ENCODE results near the gene NLRC5.
"Not testable (repeated sequence)": the region's sequence is repeated elsewhere in the genome, so short reads cannot be mapped to it uniquely, and the experiment has no call there.

NLRC5 gene

GRCh38 chr16:57000271-57001025 lies 11.1 kb downstream of the NLRC5 start:
- DNase-seq (ENCODE audit: low spot score): no peak

GRCh38 chr16:57001026-57001679 lies 11.8 kb downstream of the NLRC5 start:
- no peak for DNase-seq (ENCODE audit: low spot score)

GRCh38 chr16:57003439-57004386 lies 14.4 kb downstream of the NLRC5 start:
- no peak for DNase-seq (ENCODE audit: low spot score)

DNA sequence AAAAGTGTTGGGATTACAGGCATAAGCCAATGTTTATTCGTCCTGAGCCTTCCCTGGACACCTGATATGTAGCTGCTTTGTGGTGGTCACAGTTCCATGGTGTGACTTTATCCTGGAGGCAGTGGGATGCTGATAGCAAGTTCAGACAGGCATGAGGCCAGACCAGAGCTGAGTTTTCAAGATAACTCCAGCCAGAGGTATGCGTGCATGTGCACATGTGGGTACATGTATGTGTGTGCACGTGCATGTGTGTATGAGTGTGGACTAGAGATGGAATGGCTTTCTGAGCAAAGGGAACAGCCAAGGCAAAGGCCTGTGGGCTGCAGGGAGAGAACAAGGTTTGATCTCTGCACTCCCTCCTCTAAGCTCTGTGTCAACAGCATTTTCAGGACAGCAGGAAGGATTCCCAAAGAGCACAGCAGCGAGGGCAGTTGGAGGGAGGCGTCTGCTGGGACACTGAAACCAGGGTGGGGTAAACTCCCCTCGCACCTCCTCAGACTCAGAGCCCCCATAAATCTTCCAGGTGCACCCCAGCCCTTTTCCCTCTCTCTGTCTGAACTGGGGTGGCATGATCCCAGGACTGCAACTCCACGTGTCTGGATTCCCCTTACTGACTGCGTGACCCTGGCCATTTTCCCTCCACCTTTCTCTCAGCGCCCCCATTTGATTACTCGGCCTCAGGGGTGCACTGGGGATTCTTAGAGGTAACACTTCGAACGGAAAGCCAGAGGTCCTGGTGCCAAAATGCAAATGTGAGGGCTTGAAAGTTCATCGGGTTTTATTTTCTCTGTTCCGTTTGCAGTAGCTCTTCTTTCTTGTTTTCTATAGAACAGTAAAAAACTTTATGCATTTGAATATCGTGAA lies 15.3 kb downstream of the NLRC5 start:
- no peak for DNase-seq (ENCODE audit: low spot score)

- not testable (repeated sequence) for DNase-seq (ENCODE audit: low spot score)
These were observed 16.2 kb downstream of the NLRC5 start for GRCh38 chr16:57005597-57005996.

DNA sequence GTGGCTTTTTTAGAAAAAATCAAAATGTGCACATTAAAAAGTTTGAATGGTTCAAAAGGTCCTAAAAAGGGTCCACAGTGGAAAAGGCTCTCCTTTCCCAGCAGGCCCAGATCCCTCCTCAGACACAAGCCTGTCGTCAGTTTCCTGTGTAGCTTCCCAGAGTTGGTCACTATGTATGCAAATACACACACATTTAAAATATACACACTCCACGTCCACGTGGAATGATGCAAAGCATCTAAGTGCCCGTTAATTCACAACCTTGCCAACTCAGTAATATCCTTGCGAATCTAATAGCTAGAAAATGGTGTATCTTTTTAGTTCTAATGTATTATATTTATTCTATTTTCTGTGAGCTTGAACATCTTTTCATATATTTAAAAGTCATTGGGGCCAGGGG lies 17.7 kb downstream of the NLRC5 start:
- DNase-seq (ENCODE audit: low spot score): no peak

DNA sequence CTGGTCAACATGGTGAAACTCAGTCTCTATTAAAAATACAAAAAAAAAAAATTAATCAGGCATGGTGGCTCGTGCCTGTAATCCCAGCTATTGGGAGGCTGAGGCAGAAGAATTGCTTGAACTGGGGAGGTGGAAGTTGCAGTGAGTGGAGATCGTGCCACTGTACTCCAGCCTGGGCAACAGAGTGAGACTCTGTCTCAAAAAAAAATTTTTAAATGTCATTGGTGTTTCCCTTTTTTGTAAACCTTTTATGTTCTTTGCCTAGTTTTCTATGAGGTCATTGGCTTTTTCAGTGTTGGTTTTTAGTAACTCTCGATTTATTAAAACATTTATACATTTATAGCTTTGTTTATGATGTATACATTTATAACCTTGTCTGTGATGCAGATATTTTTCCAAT lies 18.2 kb downstream of the NLRC5 start:
- DNase-seq (ENCODE audit: low spot score): no peak

- no peak for DNase-seq (ENCODE audit: low spot score)
These were observed 19.1 kb downstream of the NLRC5 start for GRCh38 chr16:57008440-57008839.

DNA sequence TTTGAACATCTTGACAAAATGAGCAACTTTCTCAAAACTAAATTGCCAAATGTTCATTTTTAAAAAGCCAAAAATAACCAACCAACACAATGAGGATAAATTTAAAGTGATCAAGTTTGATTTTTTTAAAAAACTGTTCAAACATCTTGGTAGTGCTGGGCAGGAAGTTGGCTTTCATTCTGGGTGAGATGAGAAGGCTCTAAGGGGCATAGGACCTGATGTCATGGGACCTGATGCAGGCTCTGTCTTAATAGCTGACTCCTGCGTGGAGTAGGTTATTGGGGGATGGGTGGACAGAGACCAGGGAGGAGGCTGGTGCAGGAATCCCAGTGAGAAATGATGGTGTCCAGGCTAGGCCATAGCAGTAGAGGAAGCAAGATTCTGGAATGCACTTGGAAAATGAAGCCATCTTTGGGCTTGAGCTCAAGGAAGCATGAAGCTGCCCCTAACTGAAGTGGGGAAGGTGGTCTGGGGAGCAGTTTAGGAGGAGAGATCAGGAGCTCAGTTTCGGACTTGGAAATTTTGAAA lies 20.4 kb downstream of the NLRC5 start:
- no peak for DNase-seq (ENCODE audit: low spot score)

GRCh38 chr16:57012353-57012752 lies 23.0 kb downstream of the NLRC5 start:
- no peak for DNase-seq (ENCODE audit: low spot score)

DNA sequence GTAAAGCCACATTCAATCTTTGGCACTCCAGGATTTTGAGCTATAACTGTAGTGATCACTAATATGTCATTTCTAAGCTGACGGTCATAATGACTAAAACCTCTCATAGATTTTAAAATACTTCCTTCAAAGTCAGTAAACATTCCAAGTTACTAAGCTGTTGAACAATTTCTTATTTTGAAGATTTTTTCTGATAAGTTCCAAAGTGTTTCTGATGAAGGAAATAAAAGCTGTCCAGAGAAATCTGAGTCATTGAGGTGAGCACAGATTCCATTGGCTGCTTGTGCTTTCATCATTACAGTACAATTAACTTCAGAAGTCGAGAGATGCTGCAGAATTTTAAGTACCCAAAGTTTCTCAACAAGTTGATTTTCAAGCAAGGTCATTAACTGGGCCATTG lies 23.9 kb downstream of the NLRC5 start:
- DNase-seq (ENCODE audit: low spot score): no peak

DNA sequence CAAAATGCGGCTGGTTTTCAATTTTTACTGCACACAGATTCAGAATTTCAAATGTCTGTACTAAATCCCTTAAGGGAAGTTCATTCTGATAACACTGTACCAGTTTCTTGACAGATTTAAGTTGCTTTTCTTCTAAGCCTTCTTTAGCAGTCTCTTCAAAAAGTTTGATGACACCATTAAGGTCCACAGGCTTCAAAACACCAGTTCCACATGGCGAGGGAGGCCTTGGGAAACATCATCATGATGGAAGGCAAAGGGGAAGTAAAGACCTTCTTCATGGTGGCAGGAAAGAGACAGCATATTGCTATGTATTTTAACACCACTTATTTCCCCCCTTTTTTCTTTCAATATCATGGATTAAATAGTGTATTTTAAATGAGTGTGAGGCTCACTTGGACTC lies 24.5 kb downstream of the NLRC5 start:
- DNase-seq (ENCODE audit: low spot score): no peak

DNA sequence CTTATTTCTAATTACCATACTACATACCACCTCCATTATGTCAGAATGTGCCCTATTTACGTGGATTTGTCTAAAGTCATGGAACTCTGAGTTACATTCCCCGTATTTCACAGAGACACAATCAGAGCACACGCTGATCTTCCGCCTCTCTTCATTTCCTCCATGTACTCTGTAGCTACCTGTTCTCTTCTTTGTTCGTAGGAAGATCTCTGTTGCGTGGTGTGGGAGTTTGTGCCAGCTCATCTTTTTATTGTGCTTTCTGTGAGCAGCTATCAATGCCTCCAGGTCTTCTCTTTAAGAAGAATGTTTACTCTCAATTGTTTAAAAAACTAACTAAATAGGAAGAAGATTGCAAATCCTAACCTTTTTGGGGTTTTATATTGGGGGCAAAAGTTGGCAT lies 26.9 kb downstream of the NLRC5 start:
- DNase-seq (ENCODE audit: low spot score): no peak

- no peak for DNase-seq (ENCODE audit: low spot score)
These were observed 27.5 kb downstream of the NLRC5 start for GRCh38 chr16:57016831-57017230.

DNA sequence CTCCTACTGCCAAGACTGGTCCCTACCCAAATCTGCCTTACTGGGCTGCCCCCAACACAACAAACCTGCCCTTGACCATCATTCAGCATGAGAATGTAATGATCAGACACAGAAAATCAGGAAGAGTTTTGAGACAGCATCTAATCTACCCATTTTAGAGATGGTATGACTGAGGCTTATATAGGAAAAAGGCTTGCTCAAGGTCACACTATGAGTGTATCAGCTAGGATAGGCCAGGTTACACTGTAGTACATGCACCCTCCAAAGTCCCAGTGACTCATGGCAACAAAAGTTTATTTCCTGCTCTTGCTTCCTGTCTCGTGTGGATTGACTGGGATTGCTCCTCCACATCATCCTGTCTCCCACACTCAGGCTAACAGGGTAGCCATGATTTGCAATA lies 27.9 kb downstream of the NLRC5 start:
- DNase-seq (ENCODE audit: low spot score): no peak

GRCh38 chr16:57019746-57020145 lies 30.4 kb downstream of the NLRC5 start:
- no peak for DNase-seq (ENCODE audit: low spot score)

GRCh38 chr16:57020651-57021050 lies 31.3 kb downstream of the NLRC5 start:
- no peak for DNase-seq (ENCODE audit: low spot score)

DNA sequence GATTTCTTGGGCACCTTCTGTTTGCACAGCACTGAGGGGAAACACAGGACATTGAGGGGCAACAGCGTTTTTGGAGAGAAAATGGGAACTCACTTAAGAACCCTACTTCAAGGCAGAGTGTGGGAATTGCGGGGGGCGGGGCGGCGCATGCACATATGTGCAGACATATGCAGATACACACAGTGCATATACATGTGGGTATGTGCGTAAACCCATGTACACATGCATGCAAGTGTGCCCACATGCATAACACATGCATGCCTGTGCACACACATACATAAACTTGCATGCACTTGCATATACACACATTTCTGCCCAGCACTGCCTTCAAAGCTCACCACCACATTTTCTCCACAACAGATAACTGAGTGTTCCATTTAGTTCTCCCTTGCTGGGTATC lies 32.4 kb downstream of the NLRC5 start:
- DNase-seq (ENCODE audit: low spot score): no peak

GRCh38 chr16:57022445-57022844 lies 33.1 kb downstream of the NLRC5 start:
- no peak for DNase-seq (ENCODE audit: low spot score)

- DNase-seq (ENCODE audit: low spot score): no peak
These were observed 34.3 kb downstream of the NLRC5 start for GRCh38 chr16:57023541-57024249.

Data from iPS-NIHi11 (cell line).